ENCODE results near the gene ADGRG6.

ADGRG6 gene

GRCh38 chr6:142380626-142381025 is 78.8 kb downstream of the ADGRG6 start:
- Histone ChIP-seq H3K27ac (ENCODE audit: low read depth in 2 of 2, low read length in 2 of 2) (no peak overlapping the region), H3K27me3 (ENCODE audit: control insufficient read depth in 2 of 2, insufficient read depth in 2 of 2, low read length in 2 of 2) (no peaks in the 10 kb centered on the region), H3K36me3 (ENCODE audit: control insufficient read depth in 2 of 2, insufficient read depth in 2 of 2, low read length in 2 of 2) (no peaks in the 10 kb centered on the region), H3K9ac (ENCODE audit: low read depth in 1 of 2, low read length in 2 of 2) (no peak overlapping the region), H3K4me3 (ENCODE audit: low read length in 2 of 2) (no peak overlapping the region), H3K4me1 (ENCODE audit: control insufficient read depth in 2 of 2, insufficient read depth in 2 of 2, low read length in 2 of 2) (peaks cover 0 to 7% of the 10 kb centered on the region in 2 donors), H3K9me3 (ENCODE audit: control insufficient read depth in 2 of 2, low read length in 2 of 2) (no peaks in the 10 kb centered on the region)

- Histone ChIP-seq H3K9ac (ENCODE audit: low read depth in 1 of 2, low read length in 2 of 2) (no peak overlapping the region), H3K27ac (ENCODE audit: low read depth in 2 of 2, low read length in 2 of 2) (no peak overlapping the region), H3K4me1 (ENCODE audit: control insufficient read depth in 2 of 2, insufficient read depth in 2 of 2, low read length in 2 of 2) (peaks cover 0 to 3% of the 10 kb centered on the region in 2 donors), H3K36me3 (ENCODE audit: control insufficient read depth in 2 of 2, insufficient read depth in 2 of 2, low read length in 2 of 2) (no peaks in the 10 kb centered on the region), H3K27me3 (ENCODE audit: control insufficient read depth in 2 of 2, insufficient read depth in 2 of 2, low read length in 2 of 2) (no peaks in the 10 kb centered on the region), H3K9me3 (ENCODE audit: control insufficient read depth in 2 of 2, low read length in 2 of 2) (no peaks in the 10 kb centered on the region), H3K4me3 (ENCODE audit: low read length in 2 of 2) (no peak overlapping the region)
These were observed 79.4 kb downstream of the ADGRG6 start for GRCh38 chr6:142381181-142381580.

- H3K4me3 ChIP-seq (ENCODE audit: low read length in 2 of 2): no peak overlapping the region
- H3K27me3 ChIP-seq (ENCODE audit: control insufficient read depth in 2 of 2, insufficient read depth in 2 of 2, low read length in 2 of 2): no peaks in the 10 kb centered on the region
- peaks cover 0 to 3% of the 10 kb centered on the region in 2 donors for H3K4me1 ChIP-seq (ENCODE audit: control insufficient read depth in 2 of 2, insufficient read depth in 2 of 2, low read length in 2 of 2)
- H3K9me3 ChIP-seq (ENCODE audit: control insufficient read depth in 2 of 2, low read length in 2 of 2): no peaks in the 10 kb centered on the region
- no peaks in the 10 kb centered on the region for H3K36me3 ChIP-seq (ENCODE audit: control insufficient read depth in 2 of 2, insufficient read depth in 2 of 2, low read length in 2 of 2)
- H3K9ac ChIP-seq (ENCODE audit: low read depth in 1 of 2, low read length in 2 of 2): no peak overlapping the region
- H3K27ac ChIP-seq (ENCODE audit: low read depth in 2 of 2, low read length in 2 of 2): no peak overlapping the region
These were observed 80.1 kb downstream of the ADGRG6 start for GRCh38 chr6:142381845-142382378.

GRCh38 chr6:142384519-142385254 is 82.9 kb downstream of the ADGRG6 start:
- Histone ChIP-seq H3K9me3 (ENCODE audit: control insufficient read depth in 2 of 2, low read length in 2 of 2) (no peaks in the 10 kb centered on the region), H3K4me1 (ENCODE audit: control insufficient read depth in 2 of 2, insufficient read depth in 2 of 2, low read length in 2 of 2) (no peaks in the 10 kb centered on the region), H3K27ac (ENCODE audit: low read depth in 2 of 2, low read length in 2 of 2) (no peak overlapping the region), H3K9ac (ENCODE audit: low read depth in 1 of 2, low read length in 2 of 2) (no peak overlapping the region), H3K36me3 (ENCODE audit: control insufficient read depth in 2 of 2, insufficient read depth in 2 of 2, low read length in 2 of 2) (no peaks in the 10 kb centered on the region), H3K27me3 (ENCODE audit: control insufficient read depth in 2 of 2, insufficient read depth in 2 of 2, low read length in 2 of 2) (no peaks in the 10 kb centered on the region), H3K4me3 (ENCODE audit: low read length in 2 of 2) (no peak overlapping the region)

GRCh38 chr6:142385352-142385751 is 83.5 kb downstream of the ADGRG6 start:
- Histone ChIP-seq H3K9ac (ENCODE audit: low read depth in 1 of 2, low read length in 2 of 2) (no peak overlapping the region), H3K4me3 (ENCODE audit: low read length in 2 of 2) (no peak overlapping the region), H3K27ac (ENCODE audit: low read depth in 2 of 2, low read length in 2 of 2) (no peak overlapping the region), H3K27me3 (ENCODE audit: control insufficient read depth in 2 of 2, insufficient read depth in 2 of 2, low read length in 2 of 2) (no peaks in the 10 kb centered on the region), H3K9me3 (ENCODE audit: control insufficient read depth in 2 of 2, low read length in 2 of 2) (no peaks in the 10 kb centered on the region), H3K36me3 (ENCODE audit: control insufficient read depth in 2 of 2, insufficient read depth in 2 of 2, low read length in 2 of 2) (no peaks in the 10 kb centered on the region), H3K4me1 (ENCODE audit: control insufficient read depth in 2 of 2, insufficient read depth in 2 of 2, low read length in 2 of 2) (no peaks in the 10 kb centered on the region)

GRCh38 chr6:142386657-142387056 is 84.8 kb downstream of the ADGRG6 start:
- H3K27ac ChIP-seq (ENCODE audit: low read depth in 2 of 2, low read length in 2 of 2): no peak overlapping the region
- no peaks in the 10 kb centered on the region for H3K27me3 ChIP-seq (ENCODE audit: control insufficient read depth in 2 of 2, insufficient read depth in 2 of 2, low read length in 2 of 2)
- no peaks in the 10 kb centered on the region for H3K4me1 ChIP-seq (ENCODE audit: control insufficient read depth in 2 of 2, insufficient read depth in 2 of 2, low read length in 2 of 2)
- no peaks in the 10 kb centered on the region for H3K36me3 ChIP-seq (ENCODE audit: control insufficient read depth in 2 of 2, insufficient read depth in 2 of 2, low read length in 2 of 2)
- H3K4me3 ChIP-seq (ENCODE audit: low read length in 2 of 2): no peak overlapping the region
- H3K9ac ChIP-seq (ENCODE audit: low read depth in 1 of 2, low read length in 2 of 2): no peak overlapping the region
- no peaks in the 10 kb centered on the region for H3K9me3 ChIP-seq (ENCODE audit: control insufficient read depth in 2 of 2, low read length in 2 of 2)

GRCh38 chr6:142387997-142388815 is 86.4 kb downstream of the ADGRG6 start:
- Histone ChIP-seq H3K4me3 (ENCODE audit: low read length in 2 of 2) (no peak overlapping the region), H3K4me1 (ENCODE audit: control insufficient read depth in 2 of 2, insufficient read depth in 2 of 2, low read length in 2 of 2) (no peaks in the 10 kb centered on the region), H3K9ac (ENCODE audit: low read depth in 1 of 2, low read length in 2 of 2) (no peak overlapping the region), H3K36me3 (ENCODE audit: control insufficient read depth in 2 of 2, insufficient read depth in 2 of 2, low read length in 2 of 2) (no peaks in the 10 kb centered on the region), H3K27me3 (ENCODE audit: control insufficient read depth in 2 of 2, insufficient read depth in 2 of 2, low read length in 2 of 2) (no peaks in the 10 kb centered on the region), H3K9me3 (ENCODE audit: control insufficient read depth in 2 of 2, low read length in 2 of 2) (no peaks in the 10 kb centered on the region), H3K27ac (ENCODE audit: low read depth in 2 of 2, low read length in 2 of 2) (no peak overlapping the region)

GRCh38 chr6:142395266-142395665 is 93.5 kb downstream of the ADGRG6 start:
- H3K36me3 ChIP-seq (ENCODE audit: control insufficient read depth in 2 of 2, insufficient read depth in 2 of 2, low read length in 2 of 2): no peaks in the 10 kb centered on the region
- no peaks in the 10 kb centered on the region for H3K4me1 ChIP-seq (ENCODE audit: control insufficient read depth in 2 of 2, insufficient read depth in 2 of 2, low read length in 2 of 2)
- no peaks in the 10 kb centered on the region for H3K27me3 ChIP-seq (ENCODE audit: control insufficient read depth in 2 of 2, insufficient read depth in 2 of 2, low read length in 2 of 2)

GRCh38 chr6:142395768-142396231 is 94.0 kb downstream of the ADGRG6 start:
- H3K9ac ChIP-seq (ENCODE audit: low read depth in 1 of 2, low read length in 2 of 2): no peak overlapping the region
- H3K4me1 ChIP-seq (ENCODE audit: control insufficient read depth in 2 of 2, insufficient read depth in 2 of 2, low read length in 2 of 2): no peaks in the 10 kb centered on the region
- H3K27me3 ChIP-seq (ENCODE audit: control insufficient read depth in 2 of 2, insufficient read depth in 2 of 2, low read length in 2 of 2): no peaks in the 10 kb centered on the region
- no peak overlapping the region for H3K4me3 ChIP-seq (ENCODE audit: low read length in 2 of 2)
- no peaks in the 10 kb centered on the region for H3K9me3 ChIP-seq (ENCODE audit: control insufficient read depth in 2 of 2, low read length in 2 of 2)
- H3K27ac ChIP-seq (ENCODE audit: low read depth in 2 of 2, low read length in 2 of 2): no peak overlapping the region
- H3K36me3 ChIP-seq (ENCODE audit: control insufficient read depth in 2 of 2, insufficient read depth in 2 of 2, low read length in 2 of 2): no peaks in the 10 kb centered on the region

More at GRCh38 chr6:142395266-142395665, 93.5 kb downstream of the ADGRG6 start:
- no peak overlapping the region for H3K27ac ChIP-seq (ENCODE audit: low read depth in 2 of 2, low read length in 2 of 2)
- no peak overlapping the region for H3K4me3 ChIP-seq (ENCODE audit: low read length in 2 of 2)
- H3K9me3 ChIP-seq (ENCODE audit: control insufficient read depth in 2 of 2, low read length in 2 of 2): no peaks in the 10 kb centered on the region
- H3K9ac ChIP-seq (ENCODE audit: low read depth in 1 of 2, low read length in 2 of 2): no peak overlapping the region

- H3K27me3 ChIP-seq (ENCODE audit: control insufficient read depth in 2 of 2, insufficient read depth in 2 of 2, low read length in 2 of 2): no peaks in the 10 kb centered on the region
- no peak overlapping the region for H3K27ac ChIP-seq (ENCODE audit: low read depth in 2 of 2, low read length in 2 of 2)
- no peaks in the 10 kb centered on the region for H3K9me3 ChIP-seq (ENCODE audit: control insufficient read depth in 2 of 2, low read length in 2 of 2)
- no peak overlapping the region for H3K4me3 ChIP-seq (ENCODE audit: low read length in 2 of 2)
- H3K9ac ChIP-seq (ENCODE audit: low read depth in 1 of 2, low read length in 2 of 2): no peak overlapping the region
- no peaks in the 10 kb centered on the region for H3K4me1 ChIP-seq (ENCODE audit: control insufficient read depth in 2 of 2, insufficient read depth in 2 of 2, low read length in 2 of 2)
- H3K36me3 ChIP-seq (ENCODE audit: control insufficient read depth in 2 of 2, insufficient read depth in 2 of 2, low read length in 2 of 2): no peaks in the 10 kb centered on the region
These were observed 96.5 kb downstream of the ADGRG6 start for GRCh38 chr6:142398353-142398752.

All from mucosa of rectum (tissue), 2 donors.